Omental fat pad (tissue), 4 donors: ENCODE measurements around the gene ATP6V1F. TPM values are rescaled to one million over a fixed set of nuclear protein-coding genes. Genes with fewer than 3 reads are reported as not detected.

Experiments
- ATAC-seq: fragments of 150-250 bp; one replicate; pipeline ENCODE4 v1.9.1; 2016; ENCODE audit warnings: mild to moderate bottlenecking, moderate library complexity; ENCODE audit not compliant: low FRiP score
- DNase-seq: peaks from one replicate; pipeline ENCODE4 v3.0.0-alpha.2; 2019; ENCODE audit warnings: low spot score
- total RNA-seq, 4 donors: library from RNA; depleted of rRNA; stranded (reverse); fragments of >200 nt; gene quantifications; one replicate each; pipeline ENCODE4 v1.1.0, GENCODE V29; 2016
- TF ChIP-seq, protein P1 (sequence below), 3 donors: fragments of 450-650 bp; IDR thresholded peaks; one replicate each; pipeline ENCODE4 v1.5.1; 2016 to 2017; ENCODE audit warnings: antibody characterized with exemption in 3 of 3, mild to moderate bottlenecking in 3 of 3, moderate library complexity in 2 of 3

The ATP6V1F gene
- total RNA-seq, 4 donors from 2014 or later, result 86.7 to 186 (median 133) TPM

DNA sequence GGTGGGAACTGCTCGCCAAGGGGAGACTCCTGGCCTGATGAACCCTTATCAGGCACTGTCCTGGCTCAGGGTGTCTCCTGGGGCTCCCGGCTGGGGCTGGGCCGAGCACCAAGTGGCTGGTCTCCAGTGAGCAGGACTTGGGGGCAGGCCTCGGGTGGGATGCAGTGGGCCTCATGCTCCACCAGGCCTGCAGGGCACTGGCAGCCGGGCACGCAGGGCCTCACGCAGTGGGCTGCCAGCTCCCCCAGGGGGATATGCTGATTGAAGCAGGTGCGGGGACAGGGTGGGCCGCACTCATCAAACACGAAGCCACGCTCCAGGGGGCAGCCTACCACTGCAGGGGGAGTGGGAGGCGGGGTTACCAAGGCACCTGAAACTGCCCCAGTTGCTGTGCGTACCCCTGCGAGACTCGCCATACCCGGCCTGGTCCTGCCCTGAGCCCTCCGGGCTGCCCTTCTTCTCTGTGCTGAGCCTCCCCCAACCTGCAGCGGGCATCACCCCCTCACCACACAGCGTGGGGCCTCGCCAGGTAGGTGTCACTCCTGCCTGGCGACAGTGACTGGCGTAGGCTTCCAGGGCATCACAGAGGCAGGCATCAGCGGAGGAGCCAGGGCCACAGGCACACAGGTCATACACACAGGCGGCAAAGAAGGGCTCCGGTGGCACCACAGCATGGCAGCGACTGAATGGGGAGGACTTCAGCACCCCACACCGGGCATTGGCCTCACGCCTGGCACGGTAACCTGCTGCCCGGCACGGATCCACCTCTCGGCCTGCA, 14.5 kb downstream of the ATP6V1F start:
- TF ChIP-seq, protein P1, sequence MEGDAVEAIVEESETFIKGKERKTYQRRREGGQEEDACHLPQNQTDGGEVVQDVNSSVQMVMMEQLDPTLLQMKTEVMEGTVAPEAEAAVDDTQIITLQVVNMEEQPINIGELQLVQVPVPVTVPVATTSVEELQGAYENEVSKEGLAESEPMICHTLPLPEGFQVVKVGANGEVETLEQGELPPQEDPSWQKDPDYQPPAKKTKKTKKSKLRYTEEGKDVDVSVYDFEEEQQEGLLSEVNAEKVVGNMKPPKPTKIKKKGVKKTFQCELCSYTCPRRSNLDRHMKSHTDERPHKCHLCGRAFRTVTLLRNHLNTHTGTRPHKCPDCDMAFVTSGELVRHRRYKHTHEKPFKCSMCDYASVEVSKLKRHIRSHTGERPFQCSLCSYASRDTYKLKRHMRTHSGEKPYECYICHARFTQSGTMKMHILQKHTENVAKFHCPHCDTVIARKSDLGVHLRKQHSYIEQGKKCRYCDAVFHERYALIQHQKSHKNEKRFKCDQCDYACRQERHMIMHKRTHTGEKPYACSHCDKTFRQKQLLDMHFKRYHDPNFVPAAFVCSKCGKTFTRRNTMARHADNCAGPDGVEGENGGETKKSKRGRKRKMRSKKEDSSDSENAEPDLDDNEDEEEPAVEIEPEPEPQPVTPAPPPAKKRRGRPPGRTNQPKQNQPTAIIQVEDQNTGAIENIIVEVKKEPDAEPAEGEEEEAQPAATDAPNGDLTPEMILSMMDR (IDR thresholded peaks at IDR 0.05), result no peak

DNA sequence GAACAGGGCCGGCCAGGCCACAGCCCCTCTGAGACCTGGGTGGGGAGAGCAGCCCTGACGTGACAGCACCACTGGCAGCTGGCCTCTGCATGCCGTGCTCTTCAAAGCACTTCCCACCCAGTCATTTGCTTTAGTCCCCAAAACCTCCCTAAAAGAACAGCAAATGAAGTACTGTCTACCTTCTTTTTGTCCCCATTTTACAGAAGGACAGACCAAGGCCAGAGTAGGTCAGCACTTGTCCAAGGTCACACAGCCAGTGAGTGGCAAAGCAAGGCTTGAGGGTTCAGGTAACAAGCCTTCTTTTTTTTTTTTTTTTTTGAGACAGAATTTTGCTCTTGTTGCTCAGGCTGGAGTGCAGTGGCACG, 15.1 kb downstream of the ATP6V1F start:
- TF ChIP-seq, protein P1 (IDR thresholded peaks at IDR 0.05), result no peak
- no peak for DNase-seq
- ATAC-seq, result no peak

More for the DNA sequence above, 14.5 kb downstream of the ATP6V1F start:
- DNase-seq (no peak), ATAC-seq (no peak)

DNA sequence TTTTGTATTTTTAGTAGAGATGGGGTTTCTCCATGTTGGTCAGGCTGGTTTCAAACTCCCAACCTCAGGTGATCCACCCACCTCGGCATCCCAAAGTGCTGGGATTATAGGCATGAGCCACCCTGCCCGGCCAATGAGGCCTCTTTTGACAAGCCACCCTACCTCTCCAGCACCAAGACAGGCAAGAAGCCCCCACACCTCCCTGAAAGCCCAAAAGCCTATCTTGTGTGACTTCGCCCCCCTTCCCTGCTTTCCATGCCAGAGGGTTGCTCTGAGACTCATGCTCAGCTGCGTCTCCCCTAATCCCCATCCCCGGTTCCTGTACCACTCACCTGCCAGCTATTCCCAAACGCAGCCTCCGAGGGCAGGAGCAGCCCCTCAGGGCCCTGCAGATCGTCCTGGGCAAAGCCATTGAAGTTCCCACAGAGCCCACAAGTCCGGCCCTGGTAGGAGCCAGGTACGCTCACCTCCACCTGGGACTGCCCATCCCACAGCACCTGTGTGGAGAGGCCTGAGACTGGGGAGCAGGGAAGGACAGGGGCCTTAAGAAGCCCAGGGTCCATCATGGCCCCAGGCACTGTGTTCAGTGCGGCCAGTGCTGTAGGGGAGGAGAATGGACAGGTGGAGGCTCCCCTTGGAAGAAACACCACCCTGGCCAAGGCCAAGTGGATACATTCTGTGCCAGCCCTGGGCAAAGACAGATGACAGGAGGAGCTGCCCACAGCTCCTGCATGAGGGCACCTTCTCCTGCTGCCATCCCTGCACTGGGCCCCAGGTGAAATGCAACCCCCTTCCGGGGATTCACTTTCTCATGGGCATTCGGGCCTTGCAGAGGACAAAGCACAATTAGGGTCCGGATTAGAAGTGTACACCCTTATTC, 15.8 kb downstream of the ATP6V1F start:
- TF ChIP-seq, protein P1 (IDR thresholded peaks at IDR 0.05), result no peak
- ATAC-seq (no peak), DNase-seq (no peak)

DNA sequence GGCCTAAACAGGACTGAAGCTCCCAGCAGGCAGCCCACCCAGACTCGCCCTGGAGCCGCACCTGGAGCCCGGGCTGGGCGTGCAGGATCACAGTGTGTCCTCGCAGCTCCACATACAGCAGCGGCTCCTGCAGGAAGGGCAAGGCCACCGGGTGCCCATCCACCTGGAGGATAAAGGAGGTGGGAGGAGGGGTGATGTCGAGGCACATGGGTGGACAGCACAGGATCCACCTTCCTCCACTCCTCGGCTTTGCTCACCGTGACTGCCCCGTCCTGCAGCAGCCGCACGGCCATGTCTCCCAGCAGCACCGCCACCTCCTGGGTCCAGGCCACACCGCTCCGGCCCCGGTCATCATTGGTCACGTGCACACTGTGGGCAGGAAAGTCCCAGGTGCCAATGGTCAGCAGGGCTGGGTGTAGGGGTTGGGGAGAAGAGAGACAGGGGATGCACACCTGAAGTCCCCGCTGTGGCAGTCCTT, 16.8 kb downstream of the ATP6V1F start:
- DNase-seq (no peak), ATAC-seq (no peak)
- TF ChIP-seq, protein P1 (IDR thresholded peaks at IDR 0.05), result no peak

DNA sequence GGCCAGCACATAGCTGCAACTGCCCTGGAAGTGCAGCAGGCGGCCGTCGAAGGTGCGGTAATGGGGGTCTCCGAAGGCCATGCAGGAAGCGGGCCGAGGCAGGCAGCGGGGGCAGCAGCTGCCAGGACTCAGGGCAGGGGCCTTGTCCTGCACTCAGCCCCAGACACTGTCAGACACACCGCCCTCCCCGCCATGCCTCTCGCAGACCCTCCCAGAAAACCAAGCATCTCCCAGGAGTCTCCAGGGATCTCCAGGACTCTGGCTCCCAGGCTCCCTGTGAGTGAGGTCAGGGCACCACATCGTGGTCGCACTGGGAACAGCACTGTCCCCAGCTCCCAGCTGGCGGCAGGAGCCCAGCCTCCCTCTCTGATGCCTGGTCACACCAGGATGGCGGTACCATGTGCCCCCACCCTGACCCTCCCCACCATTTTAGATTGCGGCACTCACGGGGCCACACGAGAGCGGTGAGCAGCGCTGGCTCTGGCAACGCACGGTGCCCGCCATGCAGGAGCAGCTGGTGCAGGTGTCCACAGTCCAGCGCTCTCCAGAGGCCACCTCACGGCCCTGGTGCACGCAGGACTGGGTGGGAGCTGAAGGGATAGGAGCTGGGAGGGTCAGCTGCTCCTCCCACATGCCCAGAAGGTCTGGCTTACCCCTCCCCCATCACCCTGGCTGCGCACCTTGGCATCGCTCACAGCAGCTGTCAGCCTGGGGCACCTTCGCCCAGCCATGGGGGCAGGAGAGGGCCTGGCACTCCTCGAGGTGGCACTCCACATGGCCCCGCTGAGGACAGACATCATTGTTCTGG, 17.5 kb downstream of the ATP6V1F start:
- DNase-seq (no peak), ATAC-seq (peak; percentile 54)
- TF ChIP-seq, protein P1 (IDR thresholded peaks at IDR 0.05), result peak in 1 of 3 donors; percentile 28

DNA sequence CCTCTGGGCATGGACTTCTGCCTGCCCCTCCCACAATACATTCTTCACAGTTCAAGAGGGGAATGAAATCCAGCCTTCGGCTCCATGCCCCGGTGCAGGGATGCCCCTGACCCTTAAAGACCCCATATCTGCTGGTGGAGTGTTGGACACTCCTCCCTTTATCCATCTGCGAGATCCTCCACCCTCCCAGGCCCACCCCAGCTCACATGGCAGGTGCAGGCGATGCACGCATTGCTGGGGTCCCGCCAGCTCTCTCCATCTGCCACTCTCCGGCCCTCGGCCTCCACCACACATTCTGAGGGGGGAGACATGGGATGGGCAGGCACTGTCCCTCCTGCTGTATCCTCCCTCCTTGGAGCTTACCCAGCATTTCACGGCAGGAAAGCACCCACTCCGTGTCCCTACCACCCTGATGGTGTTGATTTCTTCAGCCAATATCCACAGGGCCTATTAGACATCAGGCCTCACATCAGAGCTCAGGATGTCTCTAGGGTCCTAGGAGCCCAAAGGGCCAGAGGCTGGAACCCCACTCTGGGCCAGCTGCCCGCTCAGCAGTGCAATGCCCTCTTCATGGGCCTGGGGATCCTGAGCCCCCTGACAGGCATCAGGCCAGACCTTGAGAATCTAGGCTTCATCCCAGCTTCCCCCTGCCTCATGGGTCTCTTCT, 18.3 kb downstream of the ATP6V1F start:
- DNase-seq (no peak), ATAC-seq (no peak)
- TF ChIP-seq, protein P1 (IDR thresholded peaks at IDR 0.05), result no peak
